Panc1 (cell line): Measurements from ENCODE around the gene SCCPDH. TPM values are rescaled to one million over a fixed set of nuclear protein-coding genes. Genes with fewer than 3 reads are reported as not detected.

Experiments
- ATAC-seq: fragments of 200-7000 bp; cut with Tn5 transposase; 2 replicates; pipeline ENCODE4 v1.9.1; 2020; ENCODE audit warnings: mild to moderate bottlenecking, moderate library complexity
- BruUV-seq: library from RNA; stranded (reverse); fragments of 400-500 nt; replicated peaks from 2 replicates; lab custom pipeline; 2021; lab: Mats Ljungman, UMichigan
- CTCF ChIA-PET: fragments of 300-600 bp; sonication (Branson Sonifier 250); formaldehyde crosslinking; loops from one replicate; lab custom pipeline; 2022; ENCODE audit warnings: antibody characterized with exemption; lab: Charles Lee
- POLR2A ChIA-PET: fragments of 300-600 bp; sonication (Branson Sonifier 250); formaldehyde crosslinking; loops from one replicate; lab custom pipeline; 2022; ENCODE audit warnings: antibody characterized with exemption; lab: Charles Lee
- DNase-seq: peaks from one replicate; pipeline ENCODE4 v3.0.0-alpha.2; 2010; ENCODE audit warnings: low read depth, low spot score
- H3K27ac ChIP-seq: 2 replicates; pipeline ENCODE4 v1.5.1; 2011; ENCODE audit warnings: mild to moderate bottlenecking, low read length, inconsistent platforms
- H3K27me3 ChIP-seq: fragments of 200-500 bp; sonication (Bioruptor generic); 2 replicates; pipeline ENCODE4 v1.6.0; 2014; ENCODE audit warnings: low read length, inconsistent platforms; ENCODE audit not compliant: control insufficient read depth, insufficient read depth
- H3K36me3 ChIP-seq: fragments of 200-500 bp; sonication (Bioruptor generic); 2 replicates; pipeline ENCODE4 v1.5.1; 2014; ENCODE audit warnings: inconsistent platforms, mild to moderate bottlenecking, low read length, moderate library complexity; ENCODE audit not compliant: control insufficient read depth, insufficient read depth
- H3K4me1 ChIP-seq: 2 replicates; pipeline ENCODE4 v1.5.1; 2011; ENCODE audit warnings: inconsistent platforms, mild to moderate bottlenecking, low read length, moderate library complexity; ENCODE audit not compliant: control insufficient read depth, insufficient read depth
- H3K4me3 ChIP-seq, 2 experiments: 2 replicates each; pipeline ENCODE4 v1.5.1; 2011 to 2012; ENCODE audit warnings: low read depth in 2 of 2, low read length in 2 of 2, mild to moderate bottlenecking in 2 of 2, inconsistent platforms in 1 of 2, moderate library complexity in 1 of 2
- H3K9me3 ChIP-seq: fragments of 200-500 bp; sonication (Bioruptor generic); 2 replicates; pipeline ENCODE4 v1.5.1; 2014; ENCODE audit warnings: low read depth, mild to moderate bottlenecking, inconsistent platforms, low read length, moderate library complexity; ENCODE audit not compliant: control insufficient read depth, insufficient read depth
- POLR2AphosphoS5 ChIP-seq: IDR thresholded peaks from 2 replicates; pipeline ENCODE4 v1.6.1; 2012; ENCODE audit warnings: mild to moderate bottlenecking, low read depth, low read length, moderate library complexity
- REST ChIP-seq, 2 experiments: IDR thresholded peaks; 2 replicates each; pipeline ENCODE4 v1.6.1; 2011 to 2012; ENCODE audit warnings: low read depth in 2 of 2, control low read depth in 1 of 2, low read length in 1 of 2, mild to moderate bottlenecking in 1 of 2, moderate library complexity in 1 of 2; ENCODE audit not compliant: insufficient read depth in 1 of 2
- SIN3A ChIP-seq: IDR thresholded peaks from 2 replicates; pipeline ENCODE4 v1.6.1; 2012; ENCODE audit warnings: low read depth, mild to moderate bottlenecking, low read length, moderate library complexity, borderline replicate concordance; ENCODE audit not compliant: insufficient read depth
- TCF7L2 ChIP-seq: IDR thresholded peaks from 2 replicates; pipeline ENCODE4 v1.6.1; 2011; ENCODE audit warnings: mild to moderate bottlenecking, low read depth, low read length, inconsistent platforms
- in situ Hi-C: cut with HindIII; loops from 2 replicates; pipeline ENCODE4 v1.10.0; 2016; ENCODE audit warnings: low sequenced_read_pairs, low pct_unique_long_range_greater_than_20kb
- intact Hi-C: fragments of 100-400 bp; cut with micrococcal nuclease; formaldehyde crosslinking; loops from one replicate; pipeline ENCODE4 v1.10.0; 2022; ENCODE audit not compliant: unreplicated experiment
- total RNA-seq: library from RNA; stranded (reverse); gene quantifications from one replicate; pipeline ENCODE4 v1.2.1, GENCODE V29; 2021; ENCODE audit not compliant: unreplicated experiment
- TF ChIP-seq, protein P1 (sequence below): fragments of 450-650 bp; IDR thresholded peaks from 2 replicates; pipeline ENCODE4 v1.5.1; 2017; ENCODE audit warnings: mild to moderate bottlenecking

SCCPDH gene
- total RNA-seq, 1 experiment from 2014 or later, result 40.2 TPM

DNA sequence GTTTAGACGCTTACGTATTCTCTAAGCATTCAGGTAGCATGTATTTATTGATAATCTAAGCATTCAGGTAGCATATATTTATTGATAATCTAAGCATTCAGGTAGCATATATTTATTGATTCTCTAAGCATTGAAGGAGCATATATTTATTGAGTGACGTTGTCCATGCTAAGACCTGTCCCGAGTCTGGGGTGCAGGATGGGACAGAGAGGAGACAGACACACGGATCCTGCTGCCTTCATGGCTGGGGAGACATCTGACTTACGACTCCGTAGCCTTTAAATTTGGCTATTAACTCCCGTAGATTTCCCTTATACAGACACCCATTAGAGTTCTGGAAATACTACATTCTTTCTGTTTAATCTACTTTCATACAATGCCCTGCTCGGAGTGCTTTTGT lies 982 bp downstream of the SCCPDH start:
- ChIA-PET CTCF (no interaction called here), POLR2A (no interaction called here)
- peak overlapping the region; percentile 93 for H3K27ac ChIP-seq
- H3K36me3 ChIP-seq, result peaks cover 6% of the 10 kb centered on the region; the same call in 1 of the 2 replicates
- intact Hi-C loops (no loop called here), in situ Hi-C loops (no loop called here)
- DNase-seq, result no peak
- H3K4me1 ChIP-seq, result peaks cover 6% of the 10 kb centered on the region; the same call in 1 of the 2 replicates
- peak overlapping the region; percentile 82 to 93 for H3K4me3 ChIP-seq
- TF ChIP-seq, protein P1, sequence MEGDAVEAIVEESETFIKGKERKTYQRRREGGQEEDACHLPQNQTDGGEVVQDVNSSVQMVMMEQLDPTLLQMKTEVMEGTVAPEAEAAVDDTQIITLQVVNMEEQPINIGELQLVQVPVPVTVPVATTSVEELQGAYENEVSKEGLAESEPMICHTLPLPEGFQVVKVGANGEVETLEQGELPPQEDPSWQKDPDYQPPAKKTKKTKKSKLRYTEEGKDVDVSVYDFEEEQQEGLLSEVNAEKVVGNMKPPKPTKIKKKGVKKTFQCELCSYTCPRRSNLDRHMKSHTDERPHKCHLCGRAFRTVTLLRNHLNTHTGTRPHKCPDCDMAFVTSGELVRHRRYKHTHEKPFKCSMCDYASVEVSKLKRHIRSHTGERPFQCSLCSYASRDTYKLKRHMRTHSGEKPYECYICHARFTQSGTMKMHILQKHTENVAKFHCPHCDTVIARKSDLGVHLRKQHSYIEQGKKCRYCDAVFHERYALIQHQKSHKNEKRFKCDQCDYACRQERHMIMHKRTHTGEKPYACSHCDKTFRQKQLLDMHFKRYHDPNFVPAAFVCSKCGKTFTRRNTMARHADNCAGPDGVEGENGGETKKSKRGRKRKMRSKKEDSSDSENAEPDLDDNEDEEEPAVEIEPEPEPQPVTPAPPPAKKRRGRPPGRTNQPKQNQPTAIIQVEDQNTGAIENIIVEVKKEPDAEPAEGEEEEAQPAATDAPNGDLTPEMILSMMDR, result no peak
- TF ChIP-seq TCF7L2 (no peak), REST (IDR thresholded peaks at IDR 0.05; ENCODE audit: insufficient read depth in 1 of 2, low read depth in 2 of 2, low read length in 1 of 2) (no peak), SIN3A (no peak), POLR2AphosphoS5 (no peak)
- no TSS peak for BruUV-seq
- H3K27me3 ChIP-seq, result no peaks in the 10 kb centered on the region
- no peaks in the 10 kb centered on the region for H3K9me3 ChIP-seq
- no peak for ATAC-seq

GRCh38 chr1:246726255-246726679 lies 2.1 kb downstream of the SCCPDH start:
- H3K27ac ChIP-seq, result no peak overlapping the region
- ATAC-seq (no peak), DNase-seq (no peak)
- no peaks in the 10 kb centered on the region for H3K9me3 ChIP-seq
- intact Hi-C loops (no loop called here), in situ Hi-C loops (no loop called here)
- ChIA-PET POLR2A (interaction anchor here (0.7 kb wide), 1 partner anchor 54 kb away, joined by 6 read pairs; no protein-coding TSS in a partner anchor), CTCF (no interaction called here)
- peaks cover 6% of the 10 kb centered on the region; the same call in 1 of the 2 replicates for H3K36me3 ChIP-seq
- no TSS peak for BruUV-seq
- H3K27me3 ChIP-seq, result no peaks in the 10 kb centered on the region
- peaks cover 6% of the 10 kb centered on the region; the same call in 1 of the 2 replicates for H3K4me1 ChIP-seq
- TF ChIP-seq TCF7L2, result no peak
- no peak for TF ChIP-seq POLR2AphosphoS5
- TF ChIP-seq SIN3A, result no peak
- TF ChIP-seq, protein P1, result no peak
- no peak for TF ChIP-seq REST (IDR thresholded peaks at IDR 0.05; ENCODE audit: insufficient read depth in 1 of 2, low read depth in 2 of 2, low read length in 1 of 2)
- no peak overlapping the region for H3K4me3 ChIP-seq
